T-helper 1 cell (primary cell): ENCODE results near the gene UVSSA.

Experiments
- DNase-seq, 5 donors: peaks; one replicate each; pipeline ENCODE4 v3.0.0-alpha.2; 2012 to 2020

The UVSSA gene

DNA sequence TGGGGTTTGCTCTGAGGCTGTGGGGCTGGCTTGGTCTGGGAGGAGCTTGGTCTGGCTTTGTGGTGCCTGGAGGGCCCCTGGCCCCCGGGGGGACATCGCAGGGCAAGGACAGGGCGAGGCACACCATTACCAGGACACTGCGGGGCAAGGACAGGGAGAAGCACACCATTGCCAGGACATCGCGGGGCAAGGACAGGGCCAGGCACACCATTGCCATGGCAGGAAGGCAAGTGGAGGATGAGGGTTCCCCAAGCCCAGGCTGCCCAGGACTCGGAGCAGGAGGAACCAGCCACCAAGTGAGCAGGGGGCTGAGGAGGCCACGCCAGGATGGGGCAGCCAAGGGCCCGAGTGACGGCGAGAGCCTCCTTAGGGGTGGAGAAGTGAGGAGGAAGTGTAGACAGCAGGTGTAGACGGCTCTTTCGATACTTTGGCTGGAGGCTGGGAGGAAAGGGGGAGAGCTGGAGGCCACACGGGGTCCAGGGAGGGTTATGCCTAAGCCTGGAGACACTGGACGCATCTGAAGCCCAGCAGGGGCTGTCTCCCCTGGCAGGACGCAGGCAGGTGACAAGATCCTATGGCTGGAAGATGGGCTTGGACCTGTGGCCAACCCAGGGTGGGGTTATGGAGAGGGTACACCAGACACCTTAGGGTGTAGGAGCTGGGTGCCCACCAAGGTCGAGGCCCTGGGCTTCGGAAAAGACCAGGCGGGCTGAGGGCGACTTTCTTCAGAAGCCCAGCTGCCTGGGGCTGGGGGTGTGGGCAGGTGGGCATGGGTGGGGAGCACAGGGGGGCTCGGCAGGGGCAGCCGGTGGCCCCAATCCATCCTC is 51.9 kb downstream of the UVSSA start:
- peak in 2 of 5 donors; percentile 4 to 8 for DNase-seq

DNA sequence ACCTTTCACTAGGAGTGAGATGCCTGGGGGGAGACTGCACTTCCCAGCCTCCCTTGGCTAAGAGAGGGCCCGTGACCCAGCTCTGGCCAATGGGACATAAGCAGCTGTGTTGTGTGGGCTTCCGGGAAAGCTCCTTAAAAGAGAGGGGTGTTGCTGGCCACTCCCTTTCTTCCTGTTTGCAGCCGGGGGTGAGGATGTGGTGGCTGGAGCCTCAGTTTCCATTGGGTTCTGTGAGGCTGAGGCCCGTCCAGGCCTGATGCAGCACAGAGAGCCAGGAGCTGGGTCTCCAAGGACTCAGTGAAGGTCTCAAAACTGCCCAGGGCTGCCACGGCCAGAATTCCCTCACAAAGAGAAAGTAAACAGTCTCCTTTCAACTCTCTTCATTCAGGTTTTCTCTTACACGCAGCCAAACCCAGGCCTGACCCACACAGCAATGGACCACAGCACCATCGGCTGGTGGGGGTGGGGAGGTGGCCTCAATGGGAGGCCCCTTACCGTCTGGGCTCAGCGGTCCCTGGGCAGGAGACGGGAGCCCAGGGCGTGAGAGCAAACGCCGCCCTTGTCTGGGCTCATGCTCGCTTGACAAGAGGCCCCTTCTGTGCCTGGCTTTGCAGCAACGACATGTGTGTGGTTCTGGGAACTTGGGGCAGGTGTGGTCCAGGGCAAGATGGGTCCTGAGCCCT is 52.6 kb downstream of the UVSSA start:
- peak in 2 of 5 donors; percentile 1 to 5 for DNase-seq

DNA sequence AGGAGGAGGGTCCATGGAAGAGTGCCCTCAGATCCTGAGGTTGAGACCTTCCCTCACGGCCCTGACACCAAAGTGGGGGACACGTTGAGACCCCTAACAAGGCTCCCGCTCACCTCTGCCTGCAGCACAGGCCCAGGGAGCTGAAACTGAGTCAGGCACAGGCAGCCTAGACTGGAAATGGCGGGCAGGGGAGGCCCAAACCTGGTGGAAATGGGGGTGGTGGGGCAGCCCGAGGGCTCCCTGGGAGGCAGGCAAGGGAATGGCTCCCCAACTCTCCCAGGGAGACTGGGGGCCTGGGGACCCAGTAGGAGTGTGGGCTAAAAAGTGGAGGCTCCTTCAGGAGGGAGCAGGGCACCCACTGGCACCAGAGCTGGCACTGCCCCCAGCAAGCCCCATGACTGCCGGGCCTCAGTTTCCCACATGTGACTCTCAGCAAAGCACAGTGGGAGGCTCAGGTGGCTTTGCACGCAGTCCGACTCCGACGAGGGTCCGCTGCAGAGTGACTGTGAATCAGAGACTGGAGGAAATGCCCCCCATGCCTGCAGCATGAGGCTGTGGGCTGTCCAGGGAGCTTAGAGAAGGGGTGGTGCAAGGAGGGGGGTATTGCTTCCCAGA is 53.3 kb downstream of the UVSSA start:
- DNase-seq = peak in 2 of 5 donors; percentile 1 to 6

DNA sequence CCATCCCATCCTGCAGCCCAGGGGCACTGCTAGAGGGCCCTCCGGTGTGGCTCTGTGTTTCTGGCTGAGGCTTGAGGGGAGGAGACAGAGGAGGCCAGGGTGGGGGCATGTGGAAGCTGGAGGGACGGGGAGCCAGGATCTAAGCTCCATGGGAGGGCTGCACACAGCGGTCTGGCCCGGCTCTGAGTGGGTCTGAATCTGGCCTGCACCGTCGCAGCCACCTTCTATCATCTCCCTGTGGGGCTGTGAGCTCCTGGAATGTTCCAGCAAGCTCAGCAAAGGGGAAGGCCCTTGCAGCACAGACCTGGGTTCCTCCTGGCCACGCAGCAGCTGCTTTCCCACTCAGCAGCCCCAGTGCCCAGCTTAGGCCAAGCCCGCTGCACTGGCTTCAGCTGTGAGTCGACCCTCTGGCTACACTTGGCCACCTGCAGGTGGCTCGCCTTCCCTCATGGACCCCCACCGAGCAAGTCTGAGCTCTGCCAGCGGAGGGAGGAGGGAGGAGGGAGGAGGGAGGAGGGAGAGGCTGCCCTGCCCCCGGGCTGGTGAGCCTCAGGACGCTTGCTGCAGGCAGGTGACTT is 53.9 kb downstream of the UVSSA start:
- DNase-seq = peak in 2 of 5 donors; percentile 1 to 10

DNA sequence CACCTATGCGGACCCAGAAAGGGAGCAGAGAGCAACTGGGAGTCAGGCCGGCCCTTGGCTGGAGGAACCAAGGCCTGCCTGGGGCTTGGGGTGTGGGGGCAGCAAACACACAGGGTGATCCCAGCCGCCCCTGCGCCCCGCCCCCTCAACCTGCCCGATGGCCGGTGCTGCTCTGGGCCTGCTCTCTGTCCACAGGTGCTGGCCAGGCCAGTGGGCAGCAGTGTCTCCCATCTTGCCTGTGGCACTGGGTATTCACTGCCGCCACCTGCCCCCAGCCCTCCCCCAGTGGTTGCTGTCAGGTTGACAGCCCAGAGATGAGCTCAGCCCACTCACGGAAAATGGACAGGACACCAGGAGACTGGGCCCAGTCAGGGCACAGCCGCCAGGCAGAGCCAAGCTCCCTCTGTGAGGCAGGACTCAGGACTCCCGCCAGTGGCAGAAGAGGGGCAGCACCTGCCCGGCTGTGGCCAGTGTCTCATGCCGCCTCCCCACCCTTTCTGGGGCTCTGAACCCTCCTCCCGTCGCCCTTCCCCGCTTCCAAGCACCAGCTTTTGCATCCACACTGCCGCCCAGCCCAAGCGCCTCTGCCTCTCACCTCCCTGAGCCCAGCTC is 54.5 kb downstream of the UVSSA start:
- peak in 1 of 5 donors; percentile 6 for DNase-seq

DNA sequence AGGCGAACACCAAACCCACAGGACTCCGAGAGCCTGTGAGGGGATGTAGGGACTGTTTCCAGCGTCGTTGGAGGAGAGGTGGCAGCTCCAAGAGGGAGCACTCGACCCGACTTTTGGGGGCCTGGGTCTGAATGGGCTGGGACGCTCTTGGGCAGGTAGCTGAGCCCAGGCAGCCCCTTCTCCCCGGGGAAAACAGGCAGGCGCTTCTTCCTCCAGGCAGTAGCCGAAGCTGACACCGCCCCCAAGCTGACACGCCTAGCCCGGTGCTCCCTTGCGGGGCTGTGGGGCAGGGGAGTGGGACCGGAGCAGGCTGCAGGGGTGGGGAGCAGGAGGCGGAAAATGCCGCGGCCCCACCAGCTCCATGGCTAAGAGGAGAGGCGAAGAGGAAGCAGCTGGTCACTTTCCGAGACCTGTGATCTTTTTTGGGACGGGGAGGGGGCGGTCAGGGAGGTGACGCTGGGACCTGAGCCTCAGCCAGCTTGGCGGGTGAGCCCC is 55.1 kb downstream of the UVSSA start:
- peak in 1 of 5 donors; percentile 10 for DNase-seq

DNA sequence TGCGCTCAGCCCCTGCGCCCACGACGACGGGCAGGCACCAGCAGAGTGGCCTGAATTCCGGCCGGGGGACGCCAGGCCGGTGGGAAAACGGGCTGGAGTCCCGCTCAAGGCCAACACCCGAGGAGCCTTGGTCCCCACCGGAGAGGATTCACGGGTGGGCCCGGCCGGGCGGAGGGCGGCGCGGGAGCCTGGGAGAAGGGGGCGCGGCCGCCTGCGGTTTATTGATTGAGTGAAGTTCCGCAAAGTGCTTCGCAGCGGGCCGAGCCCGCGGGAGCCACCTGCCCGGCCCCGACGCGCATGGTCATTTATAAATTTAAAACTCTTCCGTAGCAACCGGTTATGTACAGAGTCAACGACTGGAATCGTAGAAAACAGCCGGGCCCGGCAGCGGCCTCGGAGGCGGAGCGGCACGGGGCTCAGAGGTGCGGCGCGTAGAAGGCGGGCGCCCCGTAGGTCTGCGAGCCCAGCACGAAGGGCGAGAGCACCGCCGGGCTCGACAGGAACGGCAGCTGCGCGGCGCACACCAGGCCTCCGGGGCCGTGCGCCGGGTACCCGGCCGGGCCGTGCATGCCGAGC is 55.6 kb downstream of the UVSSA start:
- peak in 1 of 5 donors; percentile 7 for DNase-seq

DNA sequence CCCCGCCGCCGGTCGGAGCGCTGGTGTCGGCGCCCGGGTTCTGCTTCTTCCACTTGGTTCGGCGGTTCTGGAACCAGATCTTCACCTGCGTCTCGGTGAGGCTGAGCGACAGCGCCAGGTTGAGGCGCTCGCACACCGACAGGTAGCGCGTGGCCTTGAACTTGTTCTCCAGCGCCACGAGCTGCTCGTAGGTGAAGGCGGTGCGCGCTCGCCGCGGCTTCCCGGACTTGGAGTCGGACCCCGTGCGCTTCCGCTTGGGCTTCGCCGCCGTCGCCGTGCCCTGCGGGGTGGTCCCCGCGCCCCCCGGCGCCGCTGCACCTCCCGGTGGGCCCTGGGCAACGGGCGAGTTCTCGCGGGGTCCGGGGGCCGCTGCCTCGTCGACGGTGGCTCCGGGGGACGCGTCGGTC is 56.2 kb downstream of the UVSSA start:
- DNase-seq = peak in 1 of 5 donors; percentile 6

DNA sequence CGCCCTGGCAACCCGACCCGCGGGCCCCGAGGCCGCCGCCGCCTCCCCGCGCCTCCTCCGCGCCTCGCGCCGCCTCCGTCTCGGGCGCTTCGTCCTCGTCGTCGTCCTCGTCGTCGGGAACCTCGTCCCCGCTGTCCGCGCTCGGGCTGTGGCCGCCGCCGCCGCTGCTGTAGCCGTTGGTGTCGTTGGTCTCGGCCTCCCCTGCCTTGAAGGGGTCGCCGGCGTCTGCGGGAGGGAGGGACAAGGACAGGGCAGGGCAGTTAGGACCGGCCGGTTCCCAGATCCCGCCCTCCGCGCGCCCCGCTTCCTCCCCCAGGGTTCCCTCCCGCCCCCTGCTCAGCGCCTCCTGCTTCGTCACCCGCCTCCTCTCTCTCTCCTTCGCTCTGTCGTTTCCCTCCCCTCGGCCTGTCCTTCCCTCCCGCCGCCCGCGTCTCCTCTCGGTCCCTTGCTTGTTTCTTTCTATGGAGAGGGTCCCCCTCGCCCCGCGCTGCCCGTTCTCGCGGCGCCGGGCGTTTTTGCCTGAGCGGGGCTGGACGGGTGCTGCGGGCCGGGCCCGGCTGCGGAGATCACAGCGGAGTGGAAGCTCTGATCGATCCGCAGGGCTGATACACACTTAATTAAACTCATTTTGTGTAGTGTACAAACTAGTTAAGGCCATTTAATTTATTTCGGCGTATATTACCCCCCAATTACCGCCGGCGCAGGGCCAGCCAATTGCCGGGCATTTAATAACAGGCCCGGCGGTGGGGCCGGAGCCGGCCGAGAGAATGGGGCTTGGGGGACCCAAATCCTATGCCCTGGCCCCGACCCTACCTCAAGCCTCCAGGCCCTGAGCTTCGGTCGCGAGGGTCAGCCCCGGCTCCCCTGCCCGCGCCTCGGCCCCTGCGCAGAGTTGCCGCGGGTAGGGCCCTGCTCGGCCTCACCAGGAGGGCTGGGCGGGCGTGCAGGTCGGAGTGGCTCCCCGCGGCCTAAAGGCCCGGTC is 56.9 kb downstream of the UVSSA start:
- DNase-seq = peak in 1 of 5 donors; percentile 9

DNA sequence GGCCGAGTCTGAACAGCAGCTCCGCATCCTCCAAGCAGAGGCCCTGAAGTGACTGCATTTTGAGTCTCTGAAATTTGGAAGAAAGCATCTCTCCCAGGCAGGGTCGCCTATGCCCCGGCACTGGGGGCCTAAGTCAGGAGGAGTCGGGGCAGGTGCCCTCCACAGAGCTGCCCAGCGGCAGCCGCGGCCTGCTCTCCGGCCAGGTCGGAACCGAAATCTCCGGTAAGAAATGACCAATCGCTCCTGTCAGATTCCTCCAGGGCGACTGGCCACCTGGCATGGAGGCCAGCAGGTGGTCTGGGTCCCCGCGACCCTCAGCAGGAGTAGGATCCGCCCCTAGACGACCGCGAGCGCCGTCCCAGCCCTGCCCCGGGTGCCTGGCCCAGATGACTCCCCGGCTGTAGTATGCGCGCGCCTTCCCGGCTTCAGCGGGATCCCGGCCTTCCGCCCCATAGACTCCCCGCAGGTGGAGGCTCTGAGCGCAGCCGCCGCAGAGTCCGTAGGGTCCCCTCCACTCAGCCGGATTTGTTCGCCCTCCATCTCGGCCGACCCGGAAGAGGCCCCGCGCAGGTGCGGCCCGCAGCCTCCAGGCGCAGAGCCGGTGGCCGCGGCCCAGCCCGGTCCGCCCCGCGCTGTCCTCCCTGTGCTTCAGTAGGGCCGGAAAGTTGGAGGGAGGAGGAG is 57.7 kb downstream of the UVSSA start:
- DNase-seq = peak in 1 of 5 donors; percentile 5

DNA sequence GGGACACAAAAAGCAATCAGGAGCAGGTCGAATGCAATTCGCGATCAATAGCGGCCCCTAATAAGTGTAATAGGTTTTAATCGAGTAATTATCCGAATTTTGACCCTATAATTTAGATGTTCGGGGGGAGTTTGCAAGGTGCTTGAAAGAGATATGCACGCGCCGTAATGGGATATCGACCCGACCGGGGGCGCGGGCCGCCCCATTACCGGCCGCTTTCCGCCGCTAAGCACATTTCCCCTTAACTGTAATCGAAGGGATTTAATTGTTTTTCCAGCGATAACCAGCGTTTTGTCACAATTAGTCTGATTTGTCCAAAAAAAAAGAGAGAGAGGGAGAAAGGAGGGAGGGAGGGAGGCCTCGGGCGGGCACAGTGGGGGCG is 58.2 kb downstream of the UVSSA start:
- no peak for DNase-seq

DNA sequence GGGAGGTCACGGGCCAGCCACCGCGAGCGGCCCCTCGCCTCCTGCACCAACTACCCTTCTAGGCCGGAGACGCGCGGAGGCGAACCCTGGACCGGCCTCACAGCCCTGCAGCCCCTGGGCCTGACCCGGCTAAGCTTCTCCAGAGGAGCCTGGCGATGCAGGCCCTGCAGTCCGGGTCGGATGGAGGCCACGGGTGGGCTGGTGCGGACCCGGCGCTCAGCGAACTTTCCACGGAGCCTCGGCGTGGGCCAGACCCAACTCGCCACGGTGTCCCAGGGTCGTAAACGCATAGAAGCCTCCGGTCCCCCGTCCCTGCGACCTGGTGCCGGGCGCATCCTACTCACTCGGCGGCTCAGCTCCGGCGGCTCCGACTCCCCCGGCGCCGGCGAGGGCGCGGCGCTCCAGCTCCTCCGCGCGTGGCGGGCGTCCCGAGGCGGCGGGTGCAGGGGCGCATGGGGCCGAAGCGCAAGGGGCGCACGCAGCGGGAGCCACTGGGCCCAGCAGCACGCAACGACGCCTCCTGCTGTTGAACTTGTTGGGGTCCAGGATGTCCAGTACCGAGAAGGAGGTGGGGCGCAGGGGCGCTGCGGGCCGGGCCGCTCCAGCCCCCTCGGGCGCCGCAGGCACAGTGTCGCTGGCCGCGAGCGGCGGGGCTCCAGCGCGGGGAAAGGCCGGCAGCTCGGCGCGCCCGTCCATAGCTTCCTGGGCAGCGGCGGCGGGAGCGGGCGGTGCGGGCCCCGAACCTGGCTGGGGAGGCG is 58.8 kb downstream of the UVSSA start:
- peak in 1 of 5 donors; percentile 5 for DNase-seq

DNA sequence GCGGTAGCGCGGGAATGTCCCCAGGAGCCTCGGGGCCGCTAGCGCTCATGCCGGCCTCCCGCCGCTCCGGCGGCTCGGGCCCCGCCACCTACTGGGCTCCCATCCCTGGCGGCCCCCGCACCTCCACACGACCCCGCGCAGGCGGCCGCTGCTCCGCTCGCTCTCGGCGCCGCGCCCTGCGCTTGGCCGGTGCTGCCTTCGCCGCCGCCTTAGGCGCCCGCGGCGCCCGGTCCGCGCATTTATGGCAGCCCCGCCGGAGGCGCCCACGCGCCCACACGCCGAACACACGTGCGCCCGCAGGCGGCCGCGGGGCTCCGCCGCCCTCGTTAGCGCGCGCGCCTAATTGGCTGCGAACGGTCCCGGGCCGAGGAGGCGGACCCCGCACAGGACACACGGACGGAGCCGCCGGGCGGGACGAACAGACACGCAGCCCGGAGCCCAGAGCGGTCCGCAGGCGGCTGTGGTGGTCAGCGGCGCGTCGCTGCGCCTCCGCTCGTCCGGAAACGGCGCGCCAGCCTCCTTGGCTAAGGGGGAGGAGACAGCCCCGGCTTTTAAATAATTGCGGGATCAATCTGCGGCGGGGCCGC is 59.5 kb downstream of the UVSSA start, which contains the start of gene NKX1-1:
Gene NKX1-1 (minus strand): TSS at position 49 of the 587 bp plus-strand sequence. CDS start 0 bp downstream, at position 49.
- no peak for DNase-seq

DNA sequence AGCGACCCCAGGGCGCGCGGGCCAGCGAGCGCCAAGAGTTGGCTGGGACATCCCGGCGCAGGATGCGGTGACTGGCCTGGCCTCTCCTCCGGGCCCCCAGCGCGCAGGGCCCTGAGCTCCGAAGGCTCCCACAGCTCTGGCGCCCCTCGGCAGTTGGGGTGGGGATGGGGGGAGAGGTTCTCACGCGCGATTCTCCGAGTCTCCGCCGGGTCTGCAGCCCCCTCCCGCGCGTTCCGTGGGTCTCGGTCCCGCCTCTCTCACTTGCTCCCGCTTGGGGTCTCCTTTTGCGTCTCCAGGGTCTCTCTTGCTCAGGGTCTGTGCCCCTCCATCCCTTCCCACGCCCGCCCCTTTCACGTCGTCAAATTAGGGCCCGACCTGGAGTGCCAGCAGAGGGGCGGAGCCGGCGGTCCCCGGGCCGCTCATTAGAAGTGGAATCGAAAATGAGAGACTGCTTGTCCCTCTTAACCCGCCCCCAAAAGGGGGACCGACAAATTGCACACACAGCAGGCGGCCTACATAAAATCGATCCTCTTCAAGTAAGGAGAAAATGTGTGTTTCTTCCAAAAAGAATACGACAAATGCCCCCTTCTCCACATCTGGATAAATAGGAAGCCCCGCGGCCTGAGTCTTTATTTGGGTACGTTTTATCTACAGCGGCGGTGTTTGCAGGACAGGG is 60.1 kb downstream of the UVSSA start:
- peak in 1 of 5 donors; percentile 6 for DNase-seq

DNA sequence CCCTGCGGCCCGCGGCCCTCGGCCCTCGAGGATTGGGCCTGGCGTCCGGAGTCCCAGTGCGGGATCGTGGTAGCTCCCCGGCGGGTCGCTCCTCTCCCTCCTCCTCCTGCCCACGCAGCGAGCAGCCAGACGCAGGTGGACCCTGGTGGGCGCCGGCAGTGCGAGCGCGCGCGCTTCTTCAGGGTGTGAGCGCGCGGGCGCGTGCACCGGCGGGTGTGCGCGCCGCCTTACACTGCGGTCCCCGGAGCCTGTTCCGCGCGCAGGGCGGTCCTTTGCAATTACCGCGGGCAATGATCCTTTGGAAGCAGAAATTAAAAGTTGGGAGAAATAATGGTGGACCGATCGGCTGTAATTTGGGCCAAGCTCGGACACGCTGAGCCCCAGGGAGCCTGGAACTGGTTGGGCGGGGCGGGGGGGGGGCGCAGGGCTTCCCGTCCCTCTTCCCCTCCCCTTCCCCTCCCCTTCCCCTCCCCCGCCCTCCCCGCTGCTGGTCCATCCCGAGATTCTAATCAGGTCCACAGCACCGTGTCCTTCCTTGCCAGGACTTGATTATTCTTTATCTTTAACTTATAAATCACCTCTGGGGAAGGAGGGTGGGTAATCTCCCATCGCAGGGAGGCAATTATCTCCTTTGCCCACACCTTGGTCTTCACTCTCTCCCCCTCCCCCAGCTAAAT is 60.8 kb downstream of the UVSSA start:
- DNase-seq = no peak

DNA sequence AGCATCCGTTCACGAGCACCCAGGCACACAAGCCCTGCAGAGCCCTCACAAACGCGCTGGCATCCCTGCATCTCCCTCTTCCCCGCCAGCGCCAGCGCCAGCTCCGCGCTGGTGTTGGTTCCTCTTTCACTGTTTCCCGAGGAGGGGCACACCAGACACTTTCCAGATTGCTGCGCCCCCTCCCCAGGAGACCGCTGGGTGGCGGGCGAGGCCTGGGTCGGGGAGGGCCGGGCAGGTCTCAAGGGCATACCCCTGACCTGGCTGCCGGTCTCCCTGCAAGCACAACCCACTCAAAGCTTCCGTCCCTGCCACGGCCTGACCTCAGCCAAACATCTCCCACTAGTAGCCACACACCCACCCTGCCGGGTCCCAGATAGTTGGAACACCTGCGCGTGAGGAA is 61.4 kb downstream of the UVSSA start:
- no peak for DNase-seq

DNA sequence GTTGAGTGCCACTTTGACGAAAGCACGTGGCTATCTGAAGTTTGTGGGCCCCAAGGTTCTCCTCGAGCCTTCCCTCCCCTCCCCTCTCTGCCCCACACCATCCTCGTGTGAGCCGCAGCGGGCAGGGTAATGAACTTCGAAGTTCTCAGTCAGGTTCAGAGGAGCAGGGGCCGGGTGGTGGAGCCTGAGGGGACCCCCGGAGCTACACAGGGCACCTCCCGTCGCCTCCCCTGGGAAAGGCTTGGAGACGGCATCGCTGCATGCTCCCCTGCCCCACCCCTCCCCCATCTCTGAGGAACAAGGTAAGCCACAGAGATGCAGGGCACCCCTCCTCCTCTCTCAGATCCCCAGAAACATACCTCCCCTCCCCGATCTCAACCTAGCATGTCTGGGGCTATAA is 62.1 kb downstream of the UVSSA start:
- DNase-seq = no peak
